Common myeloid progenitor, CD34-positive (primary cell): ENCODE results near the gene RPEL1.
"Not testable (repeated sequence)": the region's sequence is repeated elsewhere in the genome, so short reads cannot be mapped to it uniquely, and the experiment has no call there.

Experiments
- CTCF ChIA-PET: fragments of 350-600 bp; sonication (Branson Sonifier 250); formaldehyde crosslinking; loops from one replicate; lab custom pipeline; 2021; ENCODE audit warnings: antibody characterized with exemption; lab: Charles Lee
- POLR2A ChIA-PET: fragments of 350-600 bp; sonication (Branson Sonifier 250); formaldehyde crosslinking; loops from one replicate; lab custom pipeline; 2021; ENCODE audit warnings: antibody characterized with exemption; lab: Charles Lee
- DNase-seq, 3 donors: peaks; one replicate each; pipeline versions ENCODE4 v3.0.0 to v3.0.0-alpha.2; 2013
- H3K27ac ChIP-seq, 2 experiments: 1 replicate in 1 of 2; 2 replicates in 1 of 2; pipeline ENCODE4 v1.7.0; 2013; ENCODE audit warnings: inconsistent platforms in 2 of 2, low read length in 2 of 2, mild to moderate bottlenecking in 2 of 2, low read depth in 1 of 2, moderate library complexity in 1 of 2; ENCODE audit not compliant: severe bottlenecking in 2 of 2, insufficient read depth in 1 of 2, poor library complexity in 1 of 2
- H3K27me3 ChIP-seq, 5 experiments: replicated peaks in 2 of 5; 1 replicate in 3 of 5; 2 replicates in 2 of 5; pipeline versions ENCODE4 v1.6.1 to v1.7.0; 2013; ENCODE audit warnings: low read length in 4 of 5, mild to moderate bottlenecking in 2 of 5, moderate library complexity in 2 of 5, inconsistent platforms in 1 of 5; ENCODE audit not compliant: insufficient read depth in 5 of 5, control insufficient read depth in 4 of 5
- H3K36me3 ChIP-seq, 4 experiments: 1 replicate in 2 of 4; 2 replicates in 2 of 4; pipeline versions ENCODE4 v1.6.1 to v1.7.0; 2013; ENCODE audit warnings: low read length in 3 of 4, control low read depth in 1 of 4, mild to moderate bottlenecking in 1 of 4; ENCODE audit not compliant: control insufficient read depth in 4 of 4, insufficient read depth in 4 of 4
- H3K4me1 ChIP-seq, 4 experiments: 1 replicate in 3 of 4; 2 replicates in 1 of 4; pipeline versions ENCODE4 v1.6.1 to v1.7.1; 2013; ENCODE audit warnings: low read length in 3 of 4, mild to moderate bottlenecking in 3 of 4, control low read depth in 1 of 4, inconsistent platforms in 1 of 4, moderate library complexity in 1 of 4; ENCODE audit not compliant: control insufficient read depth in 4 of 4, insufficient read depth in 4 of 4; ENCODE audit errors: control extremely low read depth in 1 of 4
- H3K4me3 ChIP-seq, 7 experiments: 1 replicate in 4 of 7; 2 replicates in 3 of 7; pipeline versions ENCODE4 v1.5.1 to v1.7.0; 2013; ENCODE audit warnings: mild to moderate bottlenecking in 7 of 7, low read length in 6 of 7, moderate library complexity in 6 of 7, inconsistent platforms in 2 of 7, low read depth in 2 of 7, control low read depth in 1 of 7; ENCODE audit not compliant: insufficient read depth in 4 of 7, control insufficient read depth in 1 of 7; ENCODE audit errors: extremely low read depth in 1 of 7
- H3K9me3 ChIP-seq, 5 experiments: 1 replicate in 4 of 5; 2 replicates in 1 of 5; pipeline versions ENCODE4 v1.6.1 to v1.7.1; 2013; ENCODE audit warnings: low read length in 4 of 5, mild to moderate bottlenecking in 2 of 5, inconsistent platforms in 1 of 5, low read depth in 1 of 5, moderate library complexity in 1 of 5; ENCODE audit not compliant: control insufficient read depth in 4 of 5, insufficient read depth in 2 of 5; ENCODE audit errors: control extremely low read depth in 1 of 5
- WGBS: methylation state at CpG from one replicate; pipeline ENCODE4 v1.1.5; 2013; ENCODE audit not compliant: insufficient coverage; 5-methylcytosine and 5-hydroxymethylcytosine counted together

The RPEL1 gene

GRCh38 chr10:103246324-103246723 lies 637 bp downstream of the RPEL1 start:
- WGBS = 95% methylated on average over 4 of the region's 4 CpGs
- ChIA-PET POLR2A (no interaction called here), CTCF (interaction anchor here (0.7 kb wide), 1 partner anchor 94 kb away, joined by 3 read pairs; no protein-coding TSS in a partner anchor)
- DNase-seq = no peak
- peaks cover 3 to 16% (median 13%) of the 10 kb centered on the region in 4 experiments for H3K4me1 ChIP-seq
- no peak overlapping the region for H3K27ac ChIP-seq
- no peaks in the 10 kb centered on the region for H3K27me3 ChIP-seq
- no peak overlapping the region for H3K4me3 ChIP-seq
- no peaks in the 10 kb centered on the region for H3K9me3 ChIP-seq
- H3K36me3 ChIP-seq = no peaks in the 10 kb centered on the region

GRCh38 chr10:103254113-103254512 lies 8.4 kb downstream of the RPEL1 start:
- no peak overlapping the region for H3K4me3 ChIP-seq

GRCh38 chr10:103254538-103255325 lies 9.0 kb downstream of the RPEL1 start:
- no peak for DNase-seq
- ChIA-PET CTCF (interaction anchor here (0.9 kb wide), 2 partner anchors 26 to 412 kb away, joined by 3 read pairs; no protein-coding TSS in a partner anchor), POLR2A (interaction anchor here (0.6 kb wide), 1 partner anchor 22 kb away, joined by 3 read pairs; no protein-coding TSS in a partner anchor)
- WGBS = 100% methylated on average over 1 of the region's 4 CpGs
- H3K4me3 ChIP-seq = no peak overlapping the region
- no peaks in the 10 kb centered on the region for H3K36me3 ChIP-seq
- H3K9me3 ChIP-seq = peaks cover 0 to 2% (median 0%) of the 10 kb centered on the region in 5 experiments
- H3K27ac ChIP-seq = no peak overlapping the region
- no peaks in the 10 kb centered on the region for H3K27me3 ChIP-seq
- H3K4me1 ChIP-seq = no peaks in the 10 kb centered on the region

More at GRCh38 chr10:103254113-103254512, 8.4 kb downstream of the RPEL1 start:
- POLR2A ChIA-PET = interaction anchor here (0.6 kb wide), 1 partner anchor 22 kb away, joined by 3 read pairs; no protein-coding TSS in a partner anchor
- H3K27ac ChIP-seq = no peak overlapping the region
- no peaks in the 10 kb centered on the region for H3K27me3 ChIP-seq
- H3K9me3 ChIP-seq = no peaks in the 10 kb centered on the region
- H3K4me1 ChIP-seq = no peaks in the 10 kb centered on the region
- 90% methylated on average over 3 of the region's 3 CpGs for WGBS
- no peak for DNase-seq
- no peaks in the 10 kb centered on the region for H3K36me3 ChIP-seq
- CTCF ChIA-PET = interaction anchor here (0.9 kb wide), 1 partner anchor 412 kb away, joined by 3 read pairs; no protein-coding TSS in a partner anchor

GRCh38 chr10:103256613-103257012 lies 10.9 kb downstream of the RPEL1 start:
- DNase-seq = no peak
- Histone ChIP-seq H3K4me3 (no peak overlapping the region), H3K27me3 (no peaks in the 10 kb centered on the region), H3K4me1 (no peaks in the 10 kb centered on the region), H3K9me3 (peaks cover 0 to 6% (median 2%) of the 10 kb centered on the region in 5 experiments), H3K36me3 (no peaks in the 10 kb centered on the region), H3K27ac (no peak overlapping the region)
- WGBS = no CpG with 5 or more reads among the region's 1 CpG
- CTCF ChIA-PET = no interaction called here
- POLR2A ChIA-PET = no interaction called here

GRCh38 chr10:103257812-103258211 lies 12.1 kb downstream of the RPEL1 start:
- H3K27me3 ChIP-seq = no peaks in the 10 kb centered on the region
- H3K9me3 ChIP-seq = peaks cover 0 to 6% (median 2%) of the 10 kb centered on the region in 5 experiments
- no peaks in the 10 kb centered on the region for H3K4me1 ChIP-seq
- H3K27ac ChIP-seq = no peak overlapping the region
- ChIA-PET POLR2A (no interaction called here), CTCF (no interaction called here)
- H3K36me3 ChIP-seq = no peaks in the 10 kb centered on the region
- DNase-seq = no peak
- no peak overlapping the region for H3K4me3 ChIP-seq

GRCh38 chr10:103258928-103259327 lies 13.2 kb downstream of the RPEL1 start:
- H3K9me3 ChIP-seq, H3K36me3 ChIP-seq, POLR2A ChIA-PET, H3K4me1 ChIP-seq, DNase-seq, H3K27me3 ChIP-seq, H3K4me3 ChIP-seq, H3K27ac ChIP-seq: not testable (repeated sequence)
- 100% methylated on average over 4 of the region's 4 CpGs for WGBS
- CTCF ChIA-PET = interaction anchor here (0.6 kb wide), 1 partner anchor 15 kb away, joined by 4 read pairs; no protein-coding TSS in a partner anchor

- WGBS = 96% methylated on average over 5 of the region's 5 CpGs
- Histone ChIP-seq H3K4me1 (no peaks in the 10 kb centered on the region), H3K4me3 (no peak overlapping the region), H3K36me3 (no peaks in the 10 kb centered on the region), H3K27ac (no peak overlapping the region), H3K9me3 (peaks cover 0 to 6% (median 2%) of the 10 kb centered on the region in 5 experiments), H3K27me3 (peaks cover 0 to 7% (median 0%) of the 10 kb centered on the region in 5 experiments)
- ChIA-PET POLR2A (interaction anchor here (0.6 kb wide), 1 partner anchor 58 kb away, joined by 3 read pairs; no protein-coding TSS in a partner anchor), CTCF (no interaction called here)
- DNase-seq = no peak
Measured at GRCh38 chr10:103259989-103260388, 14.3 kb downstream of the RPEL1 start.
